Body of pancreas (tissue), 4 donors: ENCODE measurements around the gene SMPD2.

Experiments
- CTCF ChIP-seq, 7 experiments: fragments of 450-650 bp in 4 of 7; fragments of 200-600 bp in 3 of 7; sonication (generic) in 3 of 7; IDR thresholded peaks; one replicate each; pipeline ENCODE4 v1.5.1; 2016 to 2019; ENCODE audit warnings: antibody characterized with exemption in 7 of 7
- POLR2A ChIP-seq, 3 donors: fragments of 450-650 bp; IDR thresholded peaks; one replicate each; pipeline ENCODE4 v1.6.1; 2016; ENCODE audit warnings: antibody characterized with exemption in 3 of 3, mild to moderate bottlenecking in 2 of 3

GRCh38 chr6:109469591-109470189 lies 29.2 kb downstream of the SMPD2 start:
- TF ChIP-seq CTCF (IDR thresholded peaks at IDR 0.05) (no peak), POLR2A (IDR thresholded peaks at IDR 0.05) (no peak)
